ENCODE data around the gene SMAD1. TPM values are rescaled to one million over a fixed set of nuclear protein-coding genes. Genes with fewer than 3 reads are reported as not detected.

SMAD1 gene
- total RNA-seq, 2 donors from 2014 or later, result 1.3 to 16.7 TPM

DNA sequence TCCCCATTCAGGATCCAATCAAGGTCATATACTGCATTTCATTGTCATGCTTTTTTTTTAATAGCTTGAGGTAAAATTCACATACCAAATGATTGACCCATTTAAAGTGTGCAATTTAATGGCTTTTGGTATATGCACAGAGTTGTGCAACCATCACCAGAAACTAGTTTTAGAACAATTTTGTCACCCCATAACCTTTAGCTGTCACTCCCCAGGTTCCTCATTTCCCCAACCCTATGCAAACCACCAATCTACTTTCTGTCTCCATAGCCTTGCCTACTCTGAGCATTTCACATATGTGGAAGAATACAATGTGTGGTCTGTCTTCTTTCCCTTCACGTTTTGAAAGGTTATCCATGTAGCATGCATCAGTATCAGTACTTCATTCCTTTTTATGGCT lies 1.4 kb upstream of the SMAD1 start:
- peaks cover 14% of the 10 kb centered on the region for H3K4me1 Mint-ChIP-seq
- peaks cover 13% of the 10 kb centered on the region for H3K27me3 Mint-ChIP-seq
- DNase-seq (no peak), ATAC-seq (no peak)
- H3K27ac Mint-ChIP-seq, result no peak overlapping the region
- H3K36me3 Mint-ChIP-seq (ENCODE audit: low read depth), result peaks cover 8% of the 10 kb centered on the region
- H3K4me3 Mint-ChIP-seq, result no peak overlapping the region
- H3K9me3 ChIP-seq (ENCODE audit: control insufficient read depth, low read length, poor library complexity, severe bottlenecking), result no peaks in the 10 kb centered on the region

DNA sequence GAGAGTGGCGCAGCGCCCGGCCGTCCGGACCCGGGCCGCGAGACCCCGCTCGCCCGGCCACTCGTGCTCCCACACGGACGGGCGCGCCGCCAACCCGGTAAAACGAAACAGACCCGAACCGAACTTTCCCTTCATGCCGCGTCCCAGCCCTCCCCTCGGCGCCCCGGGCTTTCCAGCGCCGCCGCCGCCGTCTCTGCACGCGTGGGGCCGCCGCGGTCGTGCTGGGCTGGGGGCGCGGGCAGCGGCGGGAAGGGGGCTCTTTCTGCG lies 222 bp downstream of the SMAD1 start:
- Mint-ChIP-seq H3K36me3 (ENCODE audit: low read depth) (peaks cover 4% of the 10 kb centered on the region), H3K27me3 (peaks cover 5% of the 10 kb centered on the region), H3K4me3 (no peak overlapping the region), H3K27ac (no peak overlapping the region), H3K4me1 (peaks cover 25% of the 10 kb centered on the region)
- no peaks in the 10 kb centered on the region for H3K9me3 ChIP-seq (ENCODE audit: control insufficient read depth, low read length, poor library complexity, severe bottlenecking)
- peak; percentile 57 for ATAC-seq
- peak in 1 of 3 donors; percentile 23 for DNase-seq

DNA sequence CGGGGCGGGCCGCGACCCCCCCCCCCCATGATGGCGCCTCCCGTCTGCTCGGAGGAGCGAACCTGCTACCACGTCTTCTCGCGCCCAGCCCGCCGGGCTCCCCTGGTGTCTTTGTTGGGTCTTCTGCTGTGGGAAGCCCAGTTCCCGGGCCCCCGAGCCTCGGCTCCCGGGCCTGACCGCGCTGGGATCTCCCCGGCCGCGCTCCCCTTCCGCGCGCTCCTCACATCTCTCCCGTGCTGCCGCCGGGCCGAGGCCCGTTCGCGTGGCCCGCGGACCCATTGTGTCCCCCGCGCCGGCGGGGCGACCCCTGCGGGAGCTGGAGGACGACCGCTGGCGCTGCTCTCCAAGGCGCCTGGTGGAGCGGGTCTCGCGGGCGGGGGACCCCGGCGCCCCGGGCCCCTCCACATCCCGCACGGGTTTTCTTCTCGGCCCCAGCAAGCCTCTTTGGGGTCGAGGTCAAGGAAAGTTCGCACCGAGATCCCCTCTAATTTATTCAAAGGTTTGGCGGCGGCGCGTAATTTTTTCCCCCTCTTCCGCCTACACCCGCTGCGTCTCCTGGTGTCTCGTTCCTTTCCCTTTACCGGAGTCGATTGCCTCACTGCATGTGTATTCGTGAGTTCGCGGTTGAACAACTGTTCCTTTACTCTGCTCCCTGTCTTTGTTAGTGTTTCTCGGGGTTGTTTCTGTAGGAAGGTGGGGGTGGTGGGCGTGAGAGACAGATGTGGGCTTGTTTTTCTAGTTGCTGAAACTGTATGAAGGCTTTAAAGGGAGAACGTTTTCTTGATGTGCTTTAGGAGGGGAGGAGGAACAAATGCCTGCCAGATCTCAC lies 770 bp downstream of the SMAD1 start:
- Mint-ChIP-seq H3K27ac (no peak overlapping the region), H3K4me1 (peaks cover 29% of the 10 kb centered on the region), H3K27me3 (peaks cover 5% of the 10 kb centered on the region), H3K4me3 (no peak overlapping the region), H3K36me3 (ENCODE audit: low read depth) (peaks cover 4% of the 10 kb centered on the region)
- ATAC-seq (peak; percentile 63), DNase-seq (peak in 1 of 3 donors; percentile 30)
- no peaks in the 10 kb centered on the region for H3K9me3 ChIP-seq (ENCODE audit: control insufficient read depth, low read length, poor library complexity, severe bottlenecking)

- no peak for ATAC-seq
- no peaks in the 10 kb centered on the region for H3K9me3 ChIP-seq (ENCODE audit: control insufficient read depth, low read length, poor library complexity, severe bottlenecking)
- DNase-seq, result no peak
- Mint-ChIP-seq H3K4me1 (peaks cover 30% of the 10 kb centered on the region), H3K27me3 (peaks cover 5% of the 10 kb centered on the region), H3K4me3 (no peak overlapping the region), H3K27ac (no peak overlapping the region), H3K36me3 (ENCODE audit: low read depth) (peaks cover 4% of the 10 kb centered on the region)
Measured at GRCh38 chr4:145483514-145483913, 1.9 kb downstream of the SMAD1 start.

- ATAC-seq (no peak), DNase-seq (no peak)
- peaks cover under 1% of the 10 kb centered on the region for H3K27me3 Mint-ChIP-seq
- H3K36me3 Mint-ChIP-seq (ENCODE audit: low read depth), result peaks cover 3% of the 10 kb centered on the region
- peaks cover 28% of the 10 kb centered on the region for H3K4me1 Mint-ChIP-seq
- H3K4me3 Mint-ChIP-seq, result no peak overlapping the region
- H3K9me3 ChIP-seq (ENCODE audit: control insufficient read depth, low read length, poor library complexity, severe bottlenecking), result no peaks in the 10 kb centered on the region
- H3K27ac Mint-ChIP-seq, result no peak overlapping the region
Measured at GRCh38 chr4:145484225-145484846, 2.7 kb downstream of the SMAD1 start.

GRCh38 chr4:145485120-145485519 lies 3.5 kb downstream of the SMAD1 start:
- H3K36me3 Mint-ChIP-seq (ENCODE audit: low read depth), result peaks cover 2% of the 10 kb centered on the region
- H3K9me3 ChIP-seq (ENCODE audit: control insufficient read depth, low read length, poor library complexity, severe bottlenecking), result no peaks in the 10 kb centered on the region
- no peak overlapping the region for H3K4me3 Mint-ChIP-seq
- ATAC-seq (no peak), DNase-seq (no peak)
- H3K27me3 Mint-ChIP-seq, result no peaks in the 10 kb centered on the region
- H3K27ac Mint-ChIP-seq, result no peak overlapping the region
- peaks cover 27% of the 10 kb centered on the region for H3K4me1 Mint-ChIP-seq

DNA sequence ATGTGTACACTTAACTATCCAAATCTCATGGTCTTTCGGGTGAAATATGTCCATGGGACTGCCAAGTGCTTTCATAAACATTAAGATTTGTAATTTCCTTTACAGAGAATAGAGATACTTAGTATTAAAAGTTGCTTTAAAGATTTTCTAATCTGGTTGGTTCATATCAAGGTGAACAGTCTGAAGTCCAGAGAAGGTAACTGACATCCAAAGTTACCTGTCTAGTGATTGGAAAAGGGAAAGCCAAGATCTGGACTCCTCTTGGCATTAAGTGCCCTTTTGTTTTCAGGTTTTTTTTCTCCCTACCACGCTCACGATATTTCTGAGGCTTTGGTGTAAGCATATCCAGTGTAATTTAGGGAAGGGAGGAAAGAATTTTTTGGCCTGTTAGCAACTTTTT lies 5.0 kb downstream of the SMAD1 start:
- H3K36me3 Mint-ChIP-seq (ENCODE audit: low read depth), result no peaks in the 10 kb centered on the region
- H3K4me3 Mint-ChIP-seq, result no peak overlapping the region
- H3K9me3 ChIP-seq (ENCODE audit: control insufficient read depth, low read length, poor library complexity, severe bottlenecking), result no peaks in the 10 kb centered on the region
- ATAC-seq (no peak), DNase-seq (no peak)
- no peaks in the 10 kb centered on the region for H3K27me3 Mint-ChIP-seq
- H3K27ac Mint-ChIP-seq, result no peak overlapping the region
- peaks cover 19% of the 10 kb centered on the region for H3K4me1 Mint-ChIP-seq

GRCh38 chr4:145487631-145488030 lies 6.0 kb downstream of the SMAD1 start:
- DNase-seq (no peak), ATAC-seq (peak; percentile 90)
- Mint-ChIP-seq H3K27me3 (no peaks in the 10 kb centered on the region), H3K4me1 (peaks cover 19% of the 10 kb centered on the region), H3K36me3 (ENCODE audit: low read depth) (no peaks in the 10 kb centered on the region), H3K27ac (no peak overlapping the region), H3K4me3 (peak overlapping the region; percentile 63)
- no peaks in the 10 kb centered on the region for H3K9me3 ChIP-seq (ENCODE audit: control insufficient read depth, low read length, poor library complexity, severe bottlenecking)

- Mint-ChIP-seq H3K4me3 (no peak overlapping the region), H3K4me1 (peaks cover 24% of the 10 kb centered on the region), H3K36me3 (ENCODE audit: low read depth) (no peaks in the 10 kb centered on the region), H3K27me3 (no peaks in the 10 kb centered on the region), H3K27ac (no peak overlapping the region)
- ATAC-seq (no peak), DNase-seq (no peak)
- no peaks in the 10 kb centered on the region for H3K9me3 ChIP-seq (ENCODE audit: control insufficient read depth, low read length, poor library complexity, severe bottlenecking)
Measured at GRCh38 chr4:145488310-145488709, 6.7 kb downstream of the SMAD1 start.

DNA sequence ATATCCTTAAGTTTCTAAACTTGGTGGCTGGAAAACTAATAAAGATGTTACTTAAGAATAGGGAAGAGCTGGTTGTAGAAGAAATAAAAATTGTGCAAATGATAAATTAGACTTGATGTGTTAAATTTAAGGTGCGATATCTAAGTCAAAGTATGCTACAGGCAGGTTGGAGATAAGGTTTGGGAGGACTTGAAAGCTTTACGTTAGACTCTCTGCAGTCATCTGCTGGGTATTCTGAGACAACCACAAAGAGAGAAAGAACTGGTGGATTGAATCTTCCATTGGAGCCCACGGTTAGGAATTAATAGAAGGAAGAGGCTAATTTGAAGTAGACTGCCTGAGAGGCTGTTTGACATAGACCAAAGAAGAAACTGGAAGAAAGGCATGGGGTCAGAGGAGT lies 7.9 kb downstream of the SMAD1 start:
- ATAC-seq (no peak), DNase-seq (no peak)
- Mint-ChIP-seq H3K4me3 (no peak overlapping the region), H3K27ac (no peak overlapping the region), H3K36me3 (ENCODE audit: low read depth) (no peaks in the 10 kb centered on the region), H3K4me1 (peaks cover 27% of the 10 kb centered on the region), H3K27me3 (no peaks in the 10 kb centered on the region)
- H3K9me3 ChIP-seq (ENCODE audit: control insufficient read depth, low read length, poor library complexity, severe bottlenecking), result no peaks in the 10 kb centered on the region

GRCh38 chr4:145490361-145490760 lies 8.7 kb downstream of the SMAD1 start:
- H3K27me3 Mint-ChIP-seq, result no peaks in the 10 kb centered on the region
- no peak for ATAC-seq
- H3K9me3 ChIP-seq (ENCODE audit: control insufficient read depth, low read length, poor library complexity, severe bottlenecking), result no peaks in the 10 kb centered on the region
- no peak overlapping the region for H3K27ac Mint-ChIP-seq
- no peak for DNase-seq
- no peak overlapping the region for H3K4me3 Mint-ChIP-seq
- peaks cover 2% of the 10 kb centered on the region for H3K36me3 Mint-ChIP-seq (ENCODE audit: low read depth)
- H3K4me1 Mint-ChIP-seq, result peaks cover 32% of the 10 kb centered on the region

DNA sequence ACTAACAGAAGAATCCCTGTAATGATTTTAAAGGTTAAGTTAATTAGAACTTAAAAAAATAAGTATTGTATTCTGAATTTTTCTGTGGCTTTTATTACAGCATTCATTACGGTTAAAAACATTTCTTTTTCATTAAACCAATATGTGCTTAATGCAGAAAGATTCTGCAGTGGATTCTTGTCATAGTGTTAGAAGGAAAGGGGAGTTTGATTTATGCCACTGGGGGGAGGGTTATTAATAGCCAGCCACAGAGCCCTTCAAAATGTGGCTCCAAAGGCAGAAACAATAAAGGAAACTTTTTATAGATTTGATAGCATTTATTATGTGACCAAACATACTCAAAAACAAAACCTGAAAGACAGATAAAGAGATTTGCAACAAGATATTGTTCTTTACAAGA lies 9.1 kb downstream of the SMAD1 start:
- H3K4me1 Mint-ChIP-seq, result peaks cover 30% of the 10 kb centered on the region
- DNase-seq, result no peak
- peaks cover 2% of the 10 kb centered on the region for H3K36me3 Mint-ChIP-seq (ENCODE audit: low read depth)
- no peak for ATAC-seq
- H3K27ac Mint-ChIP-seq, result no peak overlapping the region
- no peaks in the 10 kb centered on the region for H3K9me3 ChIP-seq (ENCODE audit: control insufficient read depth, low read length, poor library complexity, severe bottlenecking)
- H3K4me3 Mint-ChIP-seq, result no peak overlapping the region
- H3K27me3 Mint-ChIP-seq, result no peaks in the 10 kb centered on the region

DNA sequence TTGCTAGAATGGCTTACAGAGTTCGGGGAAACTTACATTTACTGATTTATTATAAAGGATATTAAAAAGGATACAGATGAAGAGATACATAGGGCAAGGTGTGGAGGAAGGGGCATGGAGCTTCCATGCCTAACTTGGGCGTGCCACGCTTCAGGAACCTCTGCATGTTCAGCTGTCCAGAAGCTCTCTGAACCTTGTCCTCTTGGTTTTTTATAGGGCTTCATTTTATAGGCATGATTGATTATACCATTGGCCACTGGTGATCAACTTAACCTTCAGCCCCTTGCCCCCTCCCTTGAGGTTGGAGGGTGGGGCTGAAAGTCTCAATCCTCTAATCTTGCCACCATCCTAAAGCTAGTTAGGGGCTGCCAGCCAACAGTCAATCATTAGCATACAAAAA lies 10.7 kb downstream of the SMAD1 start:
- H3K4me1 Mint-ChIP-seq, result peaks cover 23% of the 10 kb centered on the region

GRCh38 chr4:145493166-145493565 lies 11.5 kb downstream of the SMAD1 start:
- ATAC-seq, result no peak
- H3K36me3 Mint-ChIP-seq (ENCODE audit: low read depth), result peaks cover 2% of the 10 kb centered on the region
- H3K27ac Mint-ChIP-seq, result no peak overlapping the region
- peaks cover 24% of the 10 kb centered on the region for H3K4me1 Mint-ChIP-seq
- H3K4me3 Mint-ChIP-seq, result no peak overlapping the region
- no peaks in the 10 kb centered on the region for H3K27me3 Mint-ChIP-seq
- DNase-seq, result no peak
- no peaks in the 10 kb centered on the region for H3K9me3 ChIP-seq (ENCODE audit: control insufficient read depth, low read length, poor library complexity, severe bottlenecking)

More for the DNA sequence above, 10.7 kb downstream of the SMAD1 start:
- Mint-ChIP-seq H3K27me3 (no peaks in the 10 kb centered on the region), H3K27ac (no peak overlapping the region), H3K4me3 (no peak overlapping the region), H3K36me3 (ENCODE audit: low read depth) (peaks cover 2% of the 10 kb centered on the region)
- ATAC-seq (no peak), DNase-seq (no peak)
- no peaks in the 10 kb centered on the region for H3K9me3 ChIP-seq (ENCODE audit: control insufficient read depth, low read length, poor library complexity, severe bottlenecking)
